BLaER1 treated with 17β-estradiol and CSF1 and Interleukin-3, amounts not matched to agents 10 nM and 100 nM (cell line): ENCODE measurements around the gene SFRP5.

Source experiments
- H3K27ac ChIP-seq, 11 experiments: shearing (Covaris generic); formaldehyde crosslinking; 2 replicates each; pipeline ENCODE4 v1.8.1; 2022
- H3K27me3 ChIP-seq, 11 experiments: shearing (Covaris generic); formaldehyde crosslinking; 2 replicates each; pipeline ENCODE4 v1.8.1; 2022
- H3K36me3 ChIP-seq, 11 experiments: shearing (Covaris generic); formaldehyde crosslinking; 2 replicates each; pipeline ENCODE4 v1.8.1; 2022
- H3K4me1 ChIP-seq, 10 experiments: shearing (Covaris generic); formaldehyde crosslinking; 2 replicates each; pipeline ENCODE4 v1.8.1; 2022
- H3K4me2 ChIP-seq, 11 experiments: shearing (Covaris generic); formaldehyde crosslinking; 2 replicates each; pipeline ENCODE4 v1.8.1; 2022
- H3K4me3 ChIP-seq, 10 experiments: shearing (Covaris generic); formaldehyde crosslinking; 2 replicates each; pipeline ENCODE4 v1.8.1; 2022
- H3K9ac ChIP-seq, 11 experiments: shearing (Covaris generic); formaldehyde crosslinking; 2 replicates each; pipeline ENCODE4 v1.8.1; 2022
- H3K9me3 ChIP-seq, 11 experiments: shearing (Covaris generic); formaldehyde crosslinking; replicated peaks in 1 of 11; 2 replicates each; pipeline ENCODE4 v1.8.1; 2022
- H4K20me1 ChIP-seq, 11 experiments: shearing (Covaris generic); formaldehyde crosslinking; 2 replicates each; pipeline ENCODE4 v1.8.1; 2022
- Cebpa-rat ChIP-seq, 11 experiments: shearing (Covaris generic); IDR thresholded peaks; 2 replicates each; pipeline ENCODE4 v1.8.1; 2022

The SFRP5 gene

GRCh38 chr10:97729014-97729413 lies 42.8 kb downstream of the SFRP5 start:
- H3K36me3 ChIP-seq, result peaks cover 0 to 8% (median 0%) of the 10 kb centered on the region in 11 experiments; a peak in 4 of 22 replicates

GRCh38 chr10:97726636-97727178 lies 45.1 kb downstream of the SFRP5 start:
- no peak overlapping the region for H3K4me3 ChIP-seq
- no peak overlapping the region for H3K4me2 ChIP-seq
- no peak overlapping the region for H3K27ac ChIP-seq

More at GRCh38 chr10:97729014-97729413, 42.8 kb downstream of the SFRP5 start:
- Histone ChIP-seq H4K20me1 (no peaks in the 10 kb centered on the region; a peak in 1 of 22 replicates), H3K9me3 (peaks cover 0 to 8% (median 0%) of the 10 kb centered on the region in 11 experiments; a peak in 2 of 22 replicates), H3K4me1 (peaks cover 0 to 19% (median 3%) of the 10 kb centered on the region in 10 experiments; a peak in 9 of 20 replicates), H3K4me2 (peak overlapping the region in 4 of 11 experiments; percentile 14 to 31 (median 15); a peak in 5 of 22 replicates), H3K4me3 (no peak overlapping the region), H3K27ac (0 out of 22 replicates have a peak overlapping the region, but pooled peaks of 1 of the 11 experiments have one; percentile 8), H3K9ac (no peak overlapping the region; a peak in 1 of 22 replicates), H3K27me3 (no peaks in the 10 kb centered on the region)
- TF ChIP-seq Cebpa-rat (IDR thresholded peaks at IDR 0.05), result 0 out of 22 replicates have a peak, but pooled peaks of 2 of the 11 experiments have one; percentile 22 to 29

GRCh38 chr10:97724341-97724941 lies 47.4 kb downstream of the SFRP5 start:
- peak overlapping the region in 1 of 11 experiments; percentile 26; a peak in 1 of 22 replicates for H3K9ac ChIP-seq
- no peak for TF ChIP-seq Cebpa-rat (IDR thresholded peaks at IDR 0.05)
- no peaks in the 10 kb centered on the region for H3K27me3 ChIP-seq
- peaks cover 0 to 3% (median 2%) of the 10 kb centered on the region in 11 experiments; a peak in 9 of 22 replicates for H4K20me1 ChIP-seq
- H3K36me3 ChIP-seq, result peaks cover 0 to 43% (median 14%) of the 10 kb centered on the region in 11 experiments; a peak in 15 of 22 replicates
- H3K9me3 ChIP-seq, result peaks cover 0 to 8% (median 0%) of the 10 kb centered on the region in 11 experiments; a peak in 2 of 22 replicates
- no peak overlapping the region for H3K4me3 ChIP-seq
- H3K27ac ChIP-seq, result peak overlapping the region in 3 of 11 experiments; percentile 3 to 26 (median 10); a peak in 4 of 22 replicates
- peak overlapping the region in 3 of 11 experiments; percentile 15 to 16 (median 16); a peak in 5 of 22 replicates for H3K4me2 ChIP-seq
- peaks cover 3 to 29% (median 15%) of the 10 kb centered on the region in 10 experiments; a peak in 19 of 20 replicates for H3K4me1 ChIP-seq

More at GRCh38 chr10:97726636-97727178, 45.1 kb downstream of the SFRP5 start:
- H3K36me3 ChIP-seq, result peaks cover 0 to 23% (median 6%) of the 10 kb centered on the region in 11 experiments; a peak in 10 of 22 replicates
- no peak for TF ChIP-seq Cebpa-rat (IDR thresholded peaks at IDR 0.05)
- H3K4me1 ChIP-seq, result peaks cover 0 to 26% (median 12%) of the 10 kb centered on the region in 10 experiments; a peak in 10 of 20 replicates
- H3K9ac ChIP-seq, result no peak overlapping the region
- H3K9me3 ChIP-seq, result peaks cover 0 to 8% (median 0%) of the 10 kb centered on the region in 11 experiments; a peak in 2 of 22 replicates
- H3K27me3 ChIP-seq, result no peaks in the 10 kb centered on the region
- H4K20me1 ChIP-seq, result no peaks in the 10 kb centered on the region; a peak in 1 of 22 replicates

GRCh38 chr10:97723001-97723400 lies 48.8 kb downstream of the SFRP5 start:
- no peak for TF ChIP-seq Cebpa-rat (IDR thresholded peaks at IDR 0.05)
- Histone ChIP-seq H3K4me2 (peak overlapping the region in 1 of 11 experiments; percentile 16; a peak in 1 of 22 replicates), H3K27me3 (no peaks in the 10 kb centered on the region), H3K27ac (no peak overlapping the region), H3K36me3 (peaks cover under 1 to 56% (median 24%) of the 10 kb centered on the region in 11 experiments; a peak in 17 of 22 replicates), H4K20me1 (peaks cover 0 to 18% (median 16%) of the 10 kb centered on the region in 11 experiments; a peak in 15 of 22 replicates), H3K4me1 (peaks cover 18 to 43% (median 25%) of the 10 kb centered on the region in 10 experiments), H3K9me3 (peaks cover 0 to 8% (median 0%) of the 10 kb centered on the region in 11 experiments; a peak in 2 of 22 replicates), H3K9ac (no peak overlapping the region), H3K4me3 (no peak overlapping the region)

- H3K9me3 ChIP-seq, result peaks cover 0 to 8% (median 0%) of the 10 kb centered on the region in 11 experiments; a peak in 2 of 22 replicates
- no peak overlapping the region for H3K27ac ChIP-seq
- H3K4me1 ChIP-seq, result peaks cover 27 to 52% (median 34%) of the 10 kb centered on the region in 10 experiments
- H3K36me3 ChIP-seq, result peaks cover 9 to 65% (median 32%) of the 10 kb centered on the region in 11 experiments; a peak in 20 of 22 replicates
- no peak for TF ChIP-seq Cebpa-rat (IDR thresholded peaks at IDR 0.05)
- peaks cover 0 to 27% (median 25%) of the 10 kb centered on the region in 11 experiments; a peak in 17 of 22 replicates for H4K20me1 ChIP-seq
- no peak overlapping the region for H3K9ac ChIP-seq
- H3K27me3 ChIP-seq, result no peaks in the 10 kb centered on the region
- 0 out of 22 replicates have a peak overlapping the region, but pooled peaks of 1 of the 11 experiments have one; percentile 16 for H3K4me2 ChIP-seq
- no peak overlapping the region for H3K4me3 ChIP-seq
Observed at GRCh38 chr10:97721871-97722780, 49.7 kb downstream of the SFRP5 start.

GRCh38 chr10:97719602-97720001 lies 52.2 kb downstream of the SFRP5 start:
- Histone ChIP-seq H3K9me3 (no peaks in the 10 kb centered on the region), H3K27ac (no peak overlapping the region), H4K20me1 (peaks cover 0 to 51% (median 49%) of the 10 kb centered on the region in 11 experiments; a peak in 18 of 22 replicates), H3K4me3 (no peak overlapping the region), H3K9ac (0 out of 22 replicates have a peak overlapping the region, but pooled peaks of 1 of the 11 experiments have one; percentile 43), H3K4me2 (peak overlapping the region in 10 of 11 experiments; percentile 24 to 100 (median 94); a peak in 13 of 22 replicates), H3K27me3 (no peaks in the 10 kb centered on the region), H3K36me3 (peaks cover 14 to 78% (median 44%) of the 10 kb centered on the region in 11 experiments; a peak in 20 of 22 replicates), H3K4me1 (peaks cover 49 to 68% (median 55%) of the 10 kb centered on the region in 10 experiments)
- no peak for TF ChIP-seq Cebpa-rat (IDR thresholded peaks at IDR 0.05)

GRCh38 chr10:97718659-97719142 lies 53.1 kb downstream of the SFRP5 start:
- peaks cover 48 to 59% (median 51%) of the 10 kb centered on the region in 10 experiments for H3K4me1 ChIP-seq

More at GRCh38 chr10:97718659-97719142, 53.1 kb downstream of the SFRP5 start:
- Histone ChIP-seq H3K4me3 (peak overlapping the region in 4 of 10 experiments; percentile 14 to 86 (median 80); a peak in 6 of 20 replicates), H3K27ac (peak overlapping the region in 10 of 11 experiments; percentile 2 to 65 (median 38); a peak in 16 of 22 replicates), H3K9ac (peak overlapping the region; percentile 3 to 52 (median 37); a peak in 17 of 22 replicates), H3K9me3 (no peaks in the 10 kb centered on the region), H3K27me3 (no peaks in the 10 kb centered on the region), H3K36me3 (peaks cover 14 to 78% (median 44%) of the 10 kb centered on the region in 11 experiments; a peak in 20 of 22 replicates), H4K20me1 (peaks cover 0 to 51% (median 49%) of the 10 kb centered on the region in 11 experiments; a peak in 18 of 22 replicates), H3K4me2 (peak overlapping the region; percentile 88 to 100 (median 96))
- TF ChIP-seq Cebpa-rat (IDR thresholded peaks at IDR 0.05), result no peak
